Measurements from ENCODE around the gene PADI2. TPM values are rescaled to one million over a fixed set of nuclear protein-coding genes. Genes with fewer than 3 reads are reported as not detected.

Gene PADI2
- total RNA-seq, 1 experiment from 2014 or later = 14.0 TPM

- Histone ChIP-seq H3K36me3 (ENCODE audit: low read depth) (no peaks in the 10 kb centered on the region), H3K4me1 (replicated peaks; ENCODE audit: insufficient read depth) (no peaks in the 10 kb centered on the region), H3K27me3 (ENCODE audit: insufficient read depth, low read depth) (no peaks in the 10 kb centered on the region), H3K9me2 (ENCODE audit: insufficient read depth) (no peaks in the 10 kb centered on the region), H3K4me3 (no peak overlapping the region), H4K20me1 (ENCODE audit: insufficient read depth) (no peaks in the 10 kb centered on the region), H3F3A (ENCODE audit: insufficient read depth, low read depth) (no peaks in the 10 kb centered on the region), H2AFZ (no peak overlapping the region), H3K79me2 (ENCODE audit: low read depth) (no peaks in the 10 kb centered on the region), H3K27ac (no peak overlapping the region), H3K9me3 (ENCODE audit: insufficient read depth, low read depth) (no peaks in the 10 kb centered on the region), H3K4me2 (no peak overlapping the region)
- TF ChIP-seq, protein P1, sequence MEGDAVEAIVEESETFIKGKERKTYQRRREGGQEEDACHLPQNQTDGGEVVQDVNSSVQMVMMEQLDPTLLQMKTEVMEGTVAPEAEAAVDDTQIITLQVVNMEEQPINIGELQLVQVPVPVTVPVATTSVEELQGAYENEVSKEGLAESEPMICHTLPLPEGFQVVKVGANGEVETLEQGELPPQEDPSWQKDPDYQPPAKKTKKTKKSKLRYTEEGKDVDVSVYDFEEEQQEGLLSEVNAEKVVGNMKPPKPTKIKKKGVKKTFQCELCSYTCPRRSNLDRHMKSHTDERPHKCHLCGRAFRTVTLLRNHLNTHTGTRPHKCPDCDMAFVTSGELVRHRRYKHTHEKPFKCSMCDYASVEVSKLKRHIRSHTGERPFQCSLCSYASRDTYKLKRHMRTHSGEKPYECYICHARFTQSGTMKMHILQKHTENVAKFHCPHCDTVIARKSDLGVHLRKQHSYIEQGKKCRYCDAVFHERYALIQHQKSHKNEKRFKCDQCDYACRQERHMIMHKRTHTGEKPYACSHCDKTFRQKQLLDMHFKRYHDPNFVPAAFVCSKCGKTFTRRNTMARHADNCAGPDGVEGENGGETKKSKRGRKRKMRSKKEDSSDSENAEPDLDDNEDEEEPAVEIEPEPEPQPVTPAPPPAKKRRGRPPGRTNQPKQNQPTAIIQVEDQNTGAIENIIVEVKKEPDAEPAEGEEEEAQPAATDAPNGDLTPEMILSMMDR (conservative IDR thresholded peaks at IDR 0.05) = no peak
- intact Hi-C loops (cut with micrococcal nuclease; ENCODE audit: unreplicated experiment) = no loop called here
- ChIA-PET CTCF (no interaction called here), POLR2A (ENCODE audit: unreplicated experiment) (no interaction called here)
- DNase-seq = no peak
- BruUV-seq (replicated peaks) = no TSS peak
Observed at GRCh38 chr1:17109892-17110554, 9.2 kb downstream of the PADI2 start.

DNA sequence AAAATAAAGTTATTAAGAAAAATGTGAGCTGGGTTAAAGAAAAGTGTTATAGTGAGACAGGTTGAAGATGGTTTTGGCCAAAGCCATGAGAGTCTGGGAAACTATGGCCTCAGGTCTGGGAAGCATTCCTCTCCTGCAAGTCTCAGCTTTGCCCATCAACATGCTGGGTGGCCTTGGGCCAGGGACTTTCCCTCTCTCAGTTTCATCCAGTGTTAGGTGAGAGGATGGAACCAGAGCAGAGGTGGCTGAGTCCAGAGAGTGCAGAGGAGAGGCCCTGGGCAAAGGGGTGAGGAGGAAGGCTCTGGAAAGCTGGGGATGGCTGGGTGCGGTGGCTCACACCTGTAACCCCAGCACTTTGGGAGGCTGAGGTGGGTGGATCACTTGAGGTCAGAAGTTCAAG lies 10.5 kb downstream of the PADI2 start:
- ChIA-PET CTCF (no interaction called here), POLR2A (ENCODE audit: unreplicated experiment) (no interaction called here)
- Histone ChIP-seq H3K9me2 (ENCODE audit: insufficient read depth) (no peaks in the 10 kb centered on the region), H3K4me3 (no peak overlapping the region), H3K36me3 (ENCODE audit: low read depth) (no peaks in the 10 kb centered on the region), H3F3A (ENCODE audit: insufficient read depth, low read depth) (no peaks in the 10 kb centered on the region), H3K9me3 (ENCODE audit: insufficient read depth, low read depth) (no peaks in the 10 kb centered on the region), H3K27me3 (ENCODE audit: insufficient read depth, low read depth) (no peaks in the 10 kb centered on the region), H3K27ac (no peak overlapping the region), H3K79me2 (ENCODE audit: low read depth) (no peaks in the 10 kb centered on the region), H2AFZ (no peak overlapping the region), H3K4me1 (replicated peaks; ENCODE audit: insufficient read depth) (no peaks in the 10 kb centered on the region), H3K4me2 (no peak overlapping the region), H4K20me1 (ENCODE audit: insufficient read depth) (no peaks in the 10 kb centered on the region)
- no TSS peak for BruUV-seq (replicated peaks)
- DNase-seq = no peak
- no peak for TF ChIP-seq EZH2 (IDR thresholded peaks at IDR 0.05; ENCODE audit: low read depth)
- TF ChIP-seq, protein P1 (conservative IDR thresholded peaks at IDR 0.05) = no peak
- intact Hi-C loops (cut with micrococcal nuclease; ENCODE audit: unreplicated experiment) = no loop called here

DNA sequence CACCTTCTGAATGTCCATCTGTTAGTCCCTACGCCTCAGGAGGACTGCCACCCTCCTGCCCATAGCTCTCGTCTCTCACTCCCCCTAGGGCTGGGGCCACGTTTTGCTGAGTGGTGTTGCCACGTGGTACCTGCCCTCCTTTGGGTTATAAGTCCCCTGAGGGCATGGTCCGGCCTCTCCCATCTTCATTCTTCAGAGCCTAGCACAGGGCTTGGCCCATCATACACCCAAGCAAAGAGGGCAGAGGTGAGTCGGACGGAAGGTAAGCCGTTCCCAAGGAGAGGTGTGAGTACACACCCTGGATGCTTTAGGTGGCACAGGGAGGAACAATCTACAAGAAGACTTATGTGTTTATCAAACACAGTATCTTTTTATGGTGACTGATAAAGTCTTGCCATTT lies 10.9 kb downstream of the PADI2 start:
- Histone ChIP-seq H3K27ac (no peak overlapping the region), H3K4me2 (no peak overlapping the region), H3K79me2 (ENCODE audit: low read depth) (no peaks in the 10 kb centered on the region), H3F3A (ENCODE audit: insufficient read depth, low read depth) (no peaks in the 10 kb centered on the region), H2AFZ (no peak overlapping the region), H4K20me1 (ENCODE audit: insufficient read depth) (no peaks in the 10 kb centered on the region), H3K9me2 (ENCODE audit: insufficient read depth) (no peaks in the 10 kb centered on the region), H3K27me3 (ENCODE audit: insufficient read depth, low read depth) (no peaks in the 10 kb centered on the region), H3K4me3 (no peak overlapping the region), H3K9me3 (ENCODE audit: insufficient read depth, low read depth) (no peaks in the 10 kb centered on the region), H3K4me1 (replicated peaks; ENCODE audit: insufficient read depth) (no peaks in the 10 kb centered on the region), H3K36me3 (ENCODE audit: low read depth) (no peaks in the 10 kb centered on the region)
- no peak for DNase-seq
- ChIA-PET CTCF (no interaction called here), POLR2A (ENCODE audit: unreplicated experiment) (no interaction called here)
- intact Hi-C loops (cut with micrococcal nuclease; ENCODE audit: unreplicated experiment) = no loop called here
- no TSS peak for BruUV-seq (replicated peaks)
- no peak for TF ChIP-seq EZH2 (IDR thresholded peaks at IDR 0.05; ENCODE audit: low read depth)
- TF ChIP-seq, protein P1 (conservative IDR thresholded peaks at IDR 0.05) = no peak

All from PC-9 (cell line).